GM19395 (cell line): ENCODE measurements around the gene CAMK1D.

Source experiments
- ATAC-seq: cut with Tn5 transposase; IDR thresholded peaks from one replicate; pipeline ENCODE4 v1.9.1; 2021; ENCODE audit warnings: mild to moderate bottlenecking, moderate library complexity; ENCODE audit not compliant: unreplicated experiment

Gene CAMK1D

GRCh38 chr10:12868229-12868628 is 518.9 kb downstream of the CAMK1D start:
- ATAC-seq, result no peak

GRCh38 chr10:12869427-12869826 is 520.1 kb downstream of the CAMK1D start:
- ATAC-seq, result no peak

GRCh38 chr10:12872577-12872976 is 523.2 kb downstream of the CAMK1D start:
- no peak for ATAC-seq

- no peak for ATAC-seq
Observed at GRCh38 chr10:12873172-12873571, 523.8 kb downstream of the CAMK1D start.

GRCh38 chr10:12874501-12874900 is 525.2 kb downstream of the CAMK1D start:
- ATAC-seq, result no peak

- no peak for ATAC-seq
Observed at GRCh38 chr10:12875100-12875499, 525.8 kb downstream of the CAMK1D start.

- no peak for ATAC-seq
Observed at GRCh38 chr10:12876266-12876665, 526.9 kb downstream of the CAMK1D start.

- no peak for ATAC-seq
Observed at GRCh38 chr10:12877150-12877549, 527.8 kb downstream of the CAMK1D start.

- ATAC-seq, result no peak
Observed at GRCh38 chr10:12880423-12880822, 531.1 kb downstream of the CAMK1D start.

- ATAC-seq, result no peak
Observed at GRCh38 chr10:12884851-12885250, 535.5 kb downstream of the CAMK1D start.
